Activated naive CD8-positive, alpha-beta T cell treated with anti-CD3 and anti-CD28 coated beads for 36 hours (primary cell): ENCODE data around the gene NCKAP5. TPM values are rescaled to one million over a fixed set of nuclear protein-coding genes. Genes with fewer than 3 reads are reported as not detected.

ENCODE experiments used
- DNase-seq: peaks from one replicate; pipeline ENCODE4 v3.0.0; 2021
- H3K27ac Mint-ChIP-seq: one replicate; pipeline ENCODE4 v1.8.0; 2022; ENCODE audit warnings: mild to moderate bottlenecking, moderate library complexity, mixed read lengths
- H3K27me3 Mint-ChIP-seq: one replicate; pipeline ENCODE4 v1.8.0; 2022; ENCODE audit warnings: mild to moderate bottlenecking, mixed read lengths
- H3K36me3 Mint-ChIP-seq: one replicate; pipeline ENCODE4 v1.8.0; 2021; ENCODE audit warnings: mild to moderate bottlenecking, mixed read lengths
- H3K4me1 Mint-ChIP-seq: one replicate; pipeline ENCODE4 v1.8.0; 2021; ENCODE audit warnings: mixed read lengths
- H3K4me3 Mint-ChIP-seq: one replicate; pipeline ENCODE4 v1.8.0; 2022; ENCODE audit warnings: mild to moderate bottlenecking, moderate library complexity, mixed read lengths
- H3K9me3 Mint-ChIP-seq: one replicate; pipeline ENCODE4 v1.8.0; 2022; ENCODE audit warnings: mixed read lengths
- total RNA-seq, 2 experiments: library from RNA; stranded (reverse); gene quantifications; one replicate each; pipeline ENCODE4 v1.2.3, GENCODE V29; 2021

The NCKAP5 gene
- total RNA-seq, 2 experiments from 2014 or later: not detected

DNA sequence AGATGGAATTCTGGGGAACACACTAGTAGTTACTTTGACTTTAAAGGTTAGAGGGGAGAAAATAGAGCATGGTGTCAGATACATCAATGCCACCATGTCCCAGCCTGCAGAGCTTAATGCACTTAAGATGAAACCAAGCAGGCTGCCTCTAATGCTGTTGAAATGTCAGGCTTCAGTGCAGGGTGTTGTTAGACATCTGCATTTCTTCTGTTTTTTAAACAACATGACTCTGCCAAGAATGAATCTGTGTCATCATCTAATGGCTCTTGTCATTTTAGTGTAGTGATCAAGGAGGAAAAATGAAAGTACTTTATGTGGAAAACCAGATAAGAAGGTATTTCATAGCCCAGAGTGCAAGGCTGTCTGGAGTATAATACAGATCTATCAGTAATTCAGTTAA is 928.1 kb downstream of the NCKAP5 start:
- no peaks in the 10 kb centered on the region for H3K36me3 Mint-ChIP-seq
- H3K4me1 Mint-ChIP-seq: no peaks in the 10 kb centered on the region
- H3K4me3 Mint-ChIP-seq: no peak overlapping the region

DNA sequence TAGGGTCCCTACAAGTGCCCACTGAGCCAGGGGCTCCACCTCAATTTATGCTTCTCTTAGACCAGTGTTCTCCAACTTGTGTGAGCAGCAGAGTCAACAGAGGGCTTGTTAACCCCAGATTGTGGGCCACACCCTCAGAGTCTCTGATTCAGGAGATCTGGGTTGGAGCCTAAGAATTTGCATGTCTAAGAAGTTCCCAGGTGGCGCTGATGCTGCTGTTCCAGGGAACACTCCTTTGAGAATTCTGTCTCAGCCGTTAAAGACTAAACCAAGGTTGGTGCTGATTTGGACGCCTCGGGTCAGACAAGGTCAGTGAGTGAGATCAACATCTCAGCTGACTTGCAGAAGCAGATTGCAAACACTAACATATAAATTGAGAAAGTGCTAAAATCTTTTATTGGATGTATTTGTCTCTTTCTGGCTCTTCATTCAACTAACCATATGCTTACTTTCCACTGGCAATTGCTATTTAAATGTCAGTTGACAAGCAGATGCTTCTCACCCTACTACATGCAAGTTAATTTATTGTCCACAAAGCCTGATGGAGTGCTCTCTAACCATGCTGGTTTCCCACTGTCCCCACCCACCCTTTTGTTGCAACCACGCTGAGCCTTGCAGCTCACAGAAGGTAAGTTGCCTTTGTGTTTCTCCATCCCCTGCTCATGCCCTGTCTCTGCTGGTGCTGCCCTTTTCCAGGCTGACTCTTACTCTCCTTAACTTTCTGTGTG is 929.8 kb downstream of the NCKAP5 start:
- no peaks in the 10 kb centered on the region for H3K36me3 Mint-ChIP-seq
- H3K9me3 Mint-ChIP-seq: peaks cover 3% of the 10 kb centered on the region
- H3K4me1 Mint-ChIP-seq: no peaks in the 10 kb centered on the region
- H3K27ac Mint-ChIP-seq: no peak overlapping the region
- DNase-seq: no peak
- no peaks in the 10 kb centered on the region for H3K27me3 Mint-ChIP-seq
- H3K4me3 Mint-ChIP-seq: no peak overlapping the region

More for the DNA sequence above, 928.1 kb downstream of the NCKAP5 start:
- no peak for DNase-seq
- peaks cover 4% of the 10 kb centered on the region for H3K27me3 Mint-ChIP-seq
- no peak overlapping the region for H3K27ac Mint-ChIP-seq
- peaks cover 2% of the 10 kb centered on the region for H3K9me3 Mint-ChIP-seq

DNA sequence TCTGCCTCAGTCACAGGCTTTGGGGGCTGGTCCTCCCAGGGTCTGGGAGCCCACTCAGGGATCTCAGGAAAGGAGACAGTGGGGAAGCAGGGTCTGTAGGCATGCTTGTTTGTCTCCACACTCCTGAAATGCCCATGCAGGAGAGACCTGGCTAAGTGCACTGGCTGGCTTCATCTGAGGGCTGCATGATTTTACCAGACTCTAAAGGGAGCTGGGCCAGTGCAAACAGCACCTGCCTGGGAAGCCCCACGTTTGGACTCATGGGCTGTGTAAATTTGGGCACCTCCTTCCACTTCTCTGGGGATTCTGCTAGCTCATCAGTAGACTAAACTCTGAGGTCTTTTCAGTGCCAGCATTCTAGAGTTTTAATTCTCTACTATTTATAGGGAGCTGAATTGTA is 931.9 kb downstream of the NCKAP5 start:
- Mint-ChIP-seq H3K4me3 (no peak overlapping the region), H3K36me3 (no peaks in the 10 kb centered on the region), H3K27me3 (no peaks in the 10 kb centered on the region), H3K9me3 (peaks cover 3% of the 10 kb centered on the region), H3K4me1 (no peaks in the 10 kb centered on the region), H3K27ac (no peak overlapping the region)
- no peak for DNase-seq

DNA sequence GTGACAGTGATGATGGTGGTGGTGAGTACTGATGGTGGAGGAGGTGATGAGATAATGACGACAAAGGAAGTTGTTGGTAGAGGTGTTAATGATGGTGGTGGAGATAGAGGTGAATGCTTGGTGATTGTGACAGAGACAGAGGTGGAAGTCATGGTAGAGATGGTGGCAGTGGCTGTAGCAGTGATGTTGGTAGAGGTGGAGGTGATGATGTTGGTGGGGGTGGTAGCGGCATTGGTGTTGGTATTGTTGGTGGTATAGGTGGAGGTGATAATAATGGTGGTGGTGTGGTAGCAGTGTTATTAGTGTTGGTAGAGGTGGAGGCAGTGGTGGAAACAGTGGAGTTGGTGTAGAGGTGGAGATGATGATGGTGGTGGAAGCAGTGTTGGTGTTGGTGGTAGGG is 934.6 kb downstream of the NCKAP5 start:
- H3K36me3 Mint-ChIP-seq: no peaks in the 10 kb centered on the region
- peaks cover 3% of the 10 kb centered on the region for H3K9me3 Mint-ChIP-seq
- no peak overlapping the region for H3K4me3 Mint-ChIP-seq
- no peaks in the 10 kb centered on the region for H3K27me3 Mint-ChIP-seq
- DNase-seq: no peak
- no peaks in the 10 kb centered on the region for H3K4me1 Mint-ChIP-seq
- no peak overlapping the region for H3K27ac Mint-ChIP-seq

DNA sequence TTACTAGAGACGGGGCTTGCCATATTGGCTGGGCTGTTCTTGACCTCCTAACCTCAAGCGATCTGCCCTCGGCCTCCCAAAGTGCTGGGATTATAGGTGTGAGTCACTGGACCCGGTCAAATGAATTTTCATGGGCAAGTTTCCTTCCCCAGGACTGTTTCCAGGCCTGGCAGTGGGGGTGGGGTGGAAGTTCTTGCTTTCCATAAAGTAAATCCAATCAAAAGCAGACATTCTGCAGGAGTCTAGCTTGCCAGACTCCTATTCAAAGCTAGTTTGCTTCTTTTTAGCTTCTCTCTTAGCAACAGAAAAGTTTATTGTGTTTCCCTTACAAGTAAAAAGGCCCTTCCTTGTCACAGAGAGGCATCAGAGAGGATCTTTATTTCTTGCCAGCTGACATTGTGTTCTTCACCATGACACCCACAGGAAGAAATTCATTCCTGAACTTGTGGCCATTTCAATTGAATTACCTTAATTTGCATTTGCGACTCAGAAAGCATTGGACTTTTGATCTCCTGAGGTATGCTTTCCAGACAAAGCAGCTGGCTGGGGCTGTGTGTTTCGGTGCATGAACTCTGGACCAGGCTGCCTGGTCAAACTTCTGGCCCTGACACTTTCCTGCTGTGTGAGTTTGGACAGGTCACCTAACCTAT is 936.1 kb downstream of the NCKAP5 start:
- H3K27me3 Mint-ChIP-seq: no peaks in the 10 kb centered on the region
- peaks cover 3% of the 10 kb centered on the region for H3K9me3 Mint-ChIP-seq
- no peaks in the 10 kb centered on the region for H3K4me1 Mint-ChIP-seq
- DNase-seq: no peak
- H3K36me3 Mint-ChIP-seq: no peaks in the 10 kb centered on the region
- H3K27ac Mint-ChIP-seq: no peak overlapping the region
- H3K4me3 Mint-ChIP-seq: no peak overlapping the region

DNA sequence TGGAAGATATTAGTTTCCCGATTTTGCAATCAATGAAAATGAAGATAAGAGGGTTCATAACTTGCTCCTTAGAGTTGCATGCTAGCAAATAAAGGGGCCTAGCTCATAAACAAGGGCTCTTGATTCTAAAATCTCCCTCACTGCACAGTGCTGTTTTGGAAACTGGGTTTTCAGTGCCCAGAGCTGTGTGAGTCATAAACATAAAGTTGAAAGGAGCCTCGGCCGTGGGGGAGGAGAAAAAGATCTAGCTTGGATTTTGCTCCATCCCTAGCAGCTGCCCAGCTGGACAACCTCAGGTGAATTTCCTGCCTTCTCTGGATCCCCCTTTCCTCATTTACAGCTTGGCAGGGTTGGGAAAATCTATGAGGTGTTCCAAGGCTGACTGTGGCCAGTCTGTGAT is 940.7 kb downstream of the NCKAP5 start:
- Mint-ChIP-seq H3K27ac (no peak overlapping the region), H3K9me3 (peaks cover 1% of the 10 kb centered on the region), H3K36me3 (no peaks in the 10 kb centered on the region), H3K4me1 (no peaks in the 10 kb centered on the region), H3K4me3 (no peak overlapping the region), H3K27me3 (peaks cover 3% of the 10 kb centered on the region)
- DNase-seq: no peak

DNA sequence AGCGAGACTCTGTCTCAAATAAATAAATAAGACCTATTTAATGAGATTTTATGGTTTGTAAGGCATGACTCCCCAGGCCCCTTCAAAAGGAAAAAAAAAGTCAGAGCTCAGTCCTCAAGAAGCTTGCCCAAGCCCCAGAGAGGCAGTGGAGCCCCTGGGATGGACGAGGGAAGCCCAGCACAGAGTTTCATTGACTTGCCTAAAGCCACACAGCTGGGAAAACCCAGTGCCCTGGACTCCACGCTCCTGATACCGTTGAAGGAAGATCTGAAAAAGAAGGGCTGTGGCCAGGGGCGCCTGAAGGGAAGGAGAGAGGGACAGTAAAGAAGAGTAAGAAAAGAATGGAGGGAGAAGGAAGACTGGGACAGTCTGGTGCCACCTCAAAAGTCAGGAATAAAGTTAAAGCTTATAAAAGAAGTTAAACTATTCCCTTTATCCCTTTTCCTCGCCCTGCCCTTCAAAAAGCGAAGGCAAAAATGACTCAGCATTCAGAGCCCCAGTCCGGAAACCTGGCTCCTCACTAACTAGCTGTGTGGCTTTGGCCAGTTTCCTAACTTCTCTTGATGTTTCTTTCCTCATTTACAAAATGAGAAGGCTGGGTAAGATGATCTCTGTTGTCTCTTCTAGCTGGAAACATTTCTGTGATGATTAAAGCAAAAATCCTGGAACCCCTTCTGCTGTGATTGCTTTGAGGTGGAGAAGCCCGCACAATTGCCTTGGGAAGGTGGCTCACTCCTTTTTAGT is 945.0 kb downstream of the NCKAP5 start:
- H3K27ac Mint-ChIP-seq: no peak overlapping the region
- peaks cover 1% of the 10 kb centered on the region for H3K9me3 Mint-ChIP-seq
- no peaks in the 10 kb centered on the region for H3K4me1 Mint-ChIP-seq
- DNase-seq: no peak
- H3K4me3 Mint-ChIP-seq: no peak overlapping the region
- no peaks in the 10 kb centered on the region for H3K36me3 Mint-ChIP-seq
- H3K27me3 Mint-ChIP-seq: peaks cover 3% of the 10 kb centered on the region
